Superior temporal gyrus (tissue), 1 donor: ENCODE results near the gene ENAH.
A peak's percentile ranks its signal among the peaks of the same experiment; 100 is the strongest.
"Not testable (repeated sequence)": the region's sequence is repeated elsewhere in the genome, so short reads cannot be mapped to it uniquely, and the experiment has no call there.

Experiments used
- DNase-seq: peaks from one replicate; pipeline ENCODE4 v3.0.0-alpha.2; 2016; ENCODE audit errors: extremely low spot score

The ENAH gene

DNA sequence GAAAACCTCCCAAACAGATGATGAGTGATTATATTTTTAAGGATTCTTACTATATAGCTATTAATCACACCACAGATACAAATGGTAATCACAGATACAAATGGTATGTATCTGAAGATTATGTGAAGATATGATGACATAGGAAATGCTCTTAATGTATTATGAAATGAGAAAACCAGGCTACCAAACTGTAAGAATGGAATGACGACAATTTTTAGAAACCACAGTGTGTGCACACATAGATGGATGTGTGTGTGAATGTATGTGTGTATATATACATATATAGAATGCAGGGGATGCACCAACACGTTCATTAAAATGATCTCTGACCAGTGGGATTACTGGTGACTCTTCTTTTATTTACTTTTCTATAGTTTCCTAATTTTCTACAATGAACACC lies 21.5 kb upstream of the ENAH start:
- DNase-seq: no peak

DNA sequence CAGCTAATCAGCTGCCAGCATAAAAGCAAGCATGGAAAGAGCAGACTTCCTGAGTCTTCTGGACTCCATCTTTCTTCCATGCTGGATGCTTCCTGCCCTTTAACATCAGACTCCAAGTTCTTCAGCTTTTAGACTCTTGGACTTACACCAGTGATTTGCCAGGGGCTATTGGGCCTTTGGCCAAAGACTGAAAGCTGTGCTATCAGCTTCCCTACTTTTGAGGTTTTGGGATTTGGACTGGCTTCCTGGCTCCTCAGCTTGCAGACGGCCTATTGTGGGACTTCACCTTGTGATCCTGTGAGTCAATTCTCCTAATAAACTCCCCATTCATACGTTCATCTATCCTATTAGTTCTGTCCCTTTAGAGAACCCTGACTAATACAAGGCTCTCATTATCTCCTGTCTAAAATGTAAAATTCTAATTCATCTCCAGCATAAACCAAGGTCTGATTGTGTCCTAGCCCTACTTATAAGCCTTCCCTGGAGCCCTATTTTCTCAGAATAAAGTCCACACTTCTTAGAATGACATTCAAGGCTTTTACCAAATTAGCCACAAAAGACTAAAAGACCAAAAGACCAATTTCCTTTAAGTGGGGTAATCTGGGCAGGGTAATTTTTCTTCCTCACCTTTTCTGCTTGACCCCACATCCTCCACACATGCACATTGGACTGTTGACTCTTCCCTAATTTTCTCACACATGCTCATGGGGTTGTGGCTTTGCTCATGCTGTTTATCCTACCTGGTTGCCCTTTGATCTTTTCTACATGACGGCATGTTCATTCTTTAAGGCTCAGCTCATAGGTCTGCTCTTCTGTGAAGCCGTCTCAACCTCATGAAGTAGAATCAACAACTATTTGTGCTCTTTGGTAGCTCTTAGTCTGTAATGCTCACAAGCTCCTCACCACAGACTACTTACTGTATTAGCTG lies 18.1 kb upstream of the ENAH start:
- DNase-seq: no peak

DNA sequence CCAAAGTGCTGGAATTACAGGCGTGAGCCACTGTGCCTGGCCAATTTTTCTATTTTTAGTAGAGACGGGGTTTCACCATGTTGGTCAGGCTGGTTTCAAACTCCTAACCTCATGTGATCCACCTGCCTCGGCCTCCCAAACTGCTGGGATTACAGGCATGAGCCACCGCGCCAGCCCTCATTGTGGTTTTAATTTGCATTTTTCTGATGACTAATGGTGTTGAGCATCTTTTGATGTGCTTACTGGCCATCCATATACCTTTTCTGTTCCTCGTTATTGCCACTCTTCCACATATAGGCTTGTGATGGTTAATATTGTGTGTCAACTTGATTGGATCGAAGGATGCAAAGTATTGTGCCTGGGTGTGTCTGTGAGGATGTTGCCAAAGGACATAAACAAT lies 17.4 kb upstream of the ENAH start:
- DNase-seq: no peak

DNA sequence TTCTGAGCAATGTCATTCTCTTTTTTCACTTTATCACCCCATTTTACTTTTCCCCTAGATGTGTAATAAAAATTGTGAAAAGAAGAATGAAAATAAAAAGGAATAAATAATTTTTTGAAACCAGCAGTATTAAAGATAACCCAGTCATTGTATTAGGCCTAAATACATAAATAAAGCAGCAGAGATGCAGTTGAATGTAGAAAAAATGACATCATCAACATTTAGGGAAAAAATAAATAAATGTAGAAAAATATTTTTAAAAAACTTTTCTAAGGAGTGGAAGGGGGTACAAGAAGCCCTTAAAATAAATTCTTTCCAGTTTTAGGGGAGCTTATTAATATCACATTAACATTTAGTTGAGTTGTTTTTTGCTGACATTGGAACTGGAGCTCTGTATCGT lies 15.3 kb upstream of the ENAH start:
- DNase-seq: no peak

DNA sequence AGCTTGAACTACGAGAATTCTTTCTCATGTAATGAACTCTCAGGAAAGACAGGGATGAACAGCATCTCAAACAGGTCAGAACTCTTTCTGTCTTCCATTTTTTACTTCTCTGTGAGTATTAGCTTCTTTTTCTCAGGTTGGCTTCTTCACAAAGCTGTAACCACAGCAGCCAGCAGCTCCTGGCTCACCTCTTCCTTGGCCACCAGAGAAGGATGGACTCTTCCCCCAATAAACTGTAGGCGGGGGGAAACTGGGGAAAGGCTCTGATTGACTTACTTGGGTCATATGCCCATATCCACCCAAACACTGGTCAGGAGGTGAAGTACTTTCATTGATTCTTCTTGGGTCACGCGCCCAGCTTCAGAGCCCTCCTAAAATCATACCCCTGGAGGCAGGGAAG lies 14.4 kb upstream of the ENAH start:
- DNase-seq: no peak

DNA sequence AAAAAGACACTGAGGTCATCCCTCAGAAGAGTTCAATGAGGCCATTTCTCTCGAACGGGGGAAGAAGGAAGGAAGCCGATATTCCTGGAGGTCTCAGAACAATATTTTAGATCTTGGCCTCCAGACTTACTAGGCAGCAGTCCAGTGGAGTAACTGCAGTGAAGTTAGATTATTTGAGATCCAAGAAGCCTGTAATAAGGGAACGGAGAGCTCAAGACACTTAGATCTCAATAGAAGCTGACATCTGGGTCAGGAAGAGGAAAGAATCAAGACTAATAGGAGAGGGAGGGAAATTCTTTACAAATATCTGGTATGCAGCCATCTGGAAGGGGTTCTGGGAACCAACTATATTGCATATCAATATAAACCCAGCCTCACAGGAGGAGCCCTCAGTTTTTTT lies 13.6 kb upstream of the ENAH start:
- DNase-seq: no peak

DNA sequence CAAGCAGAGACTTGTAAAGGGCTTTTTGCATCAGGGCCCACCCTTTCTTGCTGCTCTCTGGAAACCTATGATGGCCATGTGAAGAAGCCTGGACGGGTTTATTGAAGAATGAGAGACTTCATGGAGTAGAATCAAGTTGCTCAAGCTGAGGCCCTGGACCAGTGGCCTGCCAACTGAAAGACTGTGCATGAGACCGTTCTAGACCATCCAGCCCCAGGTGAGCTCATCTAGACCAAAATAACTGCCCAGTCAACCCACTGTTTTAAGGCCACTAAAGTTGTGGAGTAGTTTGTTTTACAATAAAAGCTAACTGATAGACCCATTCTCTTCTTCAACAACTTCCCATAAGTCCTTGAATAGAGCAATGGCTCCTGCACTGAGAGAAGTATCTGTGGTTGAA lies 11.8 kb upstream of the ENAH start:
- DNase-seq: no peak

DNA sequence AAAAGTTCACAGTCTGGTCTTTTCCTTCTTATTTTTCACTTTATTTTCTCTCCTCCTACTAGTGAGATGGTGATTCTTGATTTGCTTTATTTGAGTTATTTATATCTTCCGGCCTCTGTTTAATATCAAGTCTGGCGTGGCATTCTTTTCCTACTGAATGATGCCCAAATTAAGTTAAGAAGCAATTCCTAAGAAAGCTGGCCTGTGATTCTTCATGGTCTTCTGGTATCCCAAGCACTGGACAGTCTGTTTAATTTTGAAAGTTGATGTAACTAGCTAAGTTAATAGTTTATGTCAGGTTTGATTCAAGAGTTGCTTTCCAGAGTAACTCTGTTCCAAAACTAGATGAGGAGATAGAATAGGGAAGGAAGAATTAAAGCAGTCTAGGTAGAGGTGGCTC lies 9.2 kb upstream of the ENAH start:
- DNase-seq: no peak

DNA sequence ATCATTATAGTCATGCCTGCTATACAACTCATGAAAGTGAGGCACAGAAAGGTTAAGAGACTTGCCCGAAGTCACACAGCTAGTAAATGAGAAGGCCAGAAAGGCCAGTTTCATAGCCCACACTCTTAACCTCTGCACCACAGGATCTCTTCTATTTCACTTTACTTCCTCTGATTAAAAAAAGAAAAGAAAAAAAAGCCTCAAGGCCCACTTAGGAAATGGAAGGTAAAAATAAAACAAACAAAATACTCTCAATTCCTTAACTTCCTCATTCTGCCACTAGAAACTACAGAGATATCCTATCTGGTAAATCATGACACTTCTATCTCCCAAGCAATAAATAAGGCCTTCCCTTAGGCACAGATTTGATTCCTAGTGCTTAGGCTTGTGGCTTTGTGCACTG lies 7.6 kb upstream of the ENAH start:
- no peak for DNase-seq

DNA sequence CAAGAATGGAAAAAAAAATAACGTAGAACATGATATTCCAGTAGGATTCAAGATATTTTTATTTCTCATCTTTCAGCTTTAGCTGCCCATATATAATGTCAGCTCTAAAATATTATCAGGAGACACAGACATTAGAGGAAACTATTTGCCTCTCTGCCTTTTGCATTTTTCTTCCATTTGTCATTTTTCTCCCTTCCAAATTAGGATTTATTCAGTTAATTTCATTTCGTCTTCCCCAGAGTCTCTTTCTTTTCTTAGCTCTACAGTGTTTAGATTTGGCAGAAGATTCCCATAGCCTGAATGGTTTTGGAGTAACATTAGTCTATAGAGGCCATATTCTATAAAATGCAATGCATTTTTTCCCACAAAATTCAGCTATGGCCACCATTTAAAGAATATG lies 5.1 kb upstream of the ENAH start:
- no peak for DNase-seq

DNA sequence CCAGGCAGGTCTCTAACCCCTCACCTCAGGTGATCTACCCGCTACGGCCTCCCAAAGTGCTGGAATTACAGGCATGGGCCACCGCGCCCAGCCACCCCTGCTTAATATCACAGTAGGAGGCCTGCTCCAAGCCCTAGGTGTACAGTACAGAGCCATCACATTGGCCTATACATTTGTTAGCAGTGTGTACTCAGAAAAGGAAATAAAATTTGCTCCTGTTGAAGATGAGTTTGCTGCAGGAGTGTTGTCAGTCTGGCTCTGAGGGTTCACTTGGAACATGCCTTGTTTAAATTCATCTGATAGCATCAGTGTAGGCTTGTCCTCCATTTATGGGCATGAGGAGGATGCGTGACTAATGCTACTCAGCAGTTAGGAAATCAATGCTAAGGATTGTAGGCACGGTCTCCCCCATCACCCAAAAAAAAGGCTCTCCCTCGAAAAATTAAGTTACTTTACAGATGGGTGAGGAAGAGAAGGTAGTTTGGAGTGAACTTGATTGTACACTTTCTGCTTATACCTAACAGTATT lies 4.6 kb upstream of the ENAH start:
- DNase-seq: no peak

DNA sequence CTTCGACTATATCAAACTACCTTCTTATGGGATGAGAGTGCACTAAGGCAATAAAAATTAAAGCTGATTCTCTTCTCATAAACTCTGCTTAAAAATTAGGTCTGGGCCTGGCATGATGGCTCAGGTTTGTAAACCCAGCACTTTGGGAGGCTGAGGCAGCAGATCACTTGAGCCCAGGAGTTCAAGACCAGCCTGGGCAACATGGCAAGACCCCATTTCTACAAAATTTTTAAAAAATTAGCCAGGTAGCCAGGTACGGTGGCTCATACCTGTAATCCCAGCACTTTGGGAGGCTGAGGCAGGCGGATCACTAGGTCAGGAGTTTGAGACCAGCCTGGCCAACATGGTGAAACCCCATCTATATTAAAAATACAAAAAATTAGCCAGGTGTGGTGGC lies 3.3 kb upstream of the ENAH start:
- DNase-seq: not testable (repeated sequence)

DNA sequence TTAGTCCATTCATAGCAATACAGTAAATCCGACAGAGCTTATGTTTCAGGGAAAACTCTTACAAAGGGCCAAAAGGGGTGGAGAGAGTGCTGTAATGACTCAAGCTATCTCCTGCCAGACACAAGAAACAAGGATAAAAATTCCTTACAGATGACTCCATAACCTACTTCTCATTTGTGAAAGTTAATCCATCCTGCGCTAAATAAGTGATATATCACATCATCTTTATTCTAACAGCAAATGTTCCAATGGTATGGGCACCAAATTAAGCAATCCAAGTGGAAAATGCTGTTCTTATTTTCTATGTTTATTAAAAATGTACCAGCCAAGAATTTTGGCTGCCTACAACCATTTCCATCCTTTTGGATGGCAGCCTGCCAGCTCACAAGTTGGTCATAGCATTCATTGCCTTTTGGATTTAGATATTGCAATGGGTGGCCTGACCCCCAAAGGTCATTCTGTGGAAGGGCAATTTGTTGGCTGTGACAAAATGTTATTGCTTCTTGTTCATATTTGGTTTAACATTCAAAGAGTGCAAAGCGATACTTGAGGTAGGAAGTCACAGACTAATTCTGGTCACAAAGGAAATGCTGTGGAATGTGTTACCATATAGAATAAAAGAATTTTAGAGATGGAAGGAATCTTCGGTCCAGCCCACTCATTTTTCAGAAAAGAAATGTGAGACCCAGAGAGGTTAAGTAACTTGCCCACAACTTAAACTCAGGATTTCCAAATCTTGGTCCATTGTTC lies 2.8 kb upstream of the ENAH start:
- DNase-seq: peak; percentile 83

DNA sequence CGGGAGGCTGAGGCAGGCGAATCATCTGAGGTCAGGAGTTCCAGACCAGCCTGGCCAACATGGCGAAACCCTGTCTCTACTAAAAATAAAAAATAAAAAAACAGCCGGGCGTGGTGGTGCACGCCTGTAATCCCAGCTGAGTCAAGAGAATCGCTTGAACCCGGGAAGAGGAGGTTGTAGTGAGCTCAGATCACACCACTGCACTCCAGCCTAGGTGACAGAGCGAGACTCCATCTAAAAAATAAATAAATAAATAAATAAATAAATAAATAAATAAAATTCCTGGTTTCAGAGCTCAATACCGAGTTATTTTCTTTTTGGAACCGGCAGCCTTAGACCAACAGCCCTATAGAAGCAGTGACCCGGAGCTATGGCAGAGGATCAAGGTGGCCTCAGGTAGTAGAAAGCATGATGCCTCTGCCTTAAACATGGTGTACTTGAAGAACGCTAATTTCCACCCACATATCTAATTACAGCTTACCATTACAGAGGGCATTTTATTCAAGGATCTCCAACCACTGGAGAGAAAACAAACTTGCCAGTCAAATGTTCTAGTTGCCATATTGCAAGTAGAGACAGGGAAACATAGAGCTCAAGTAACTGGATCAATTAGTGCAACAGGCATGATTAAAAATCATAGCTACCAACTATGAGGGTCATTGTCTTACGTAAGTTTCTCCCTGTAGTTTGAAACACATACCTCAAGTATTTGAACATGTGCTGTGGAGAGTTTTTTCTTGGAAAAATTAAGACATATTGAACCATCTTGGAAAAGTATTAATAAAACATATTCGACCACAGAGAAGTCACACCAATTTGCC lies 2.0 kb upstream of the ENAH start:
- no peak for DNase-seq

DNA sequence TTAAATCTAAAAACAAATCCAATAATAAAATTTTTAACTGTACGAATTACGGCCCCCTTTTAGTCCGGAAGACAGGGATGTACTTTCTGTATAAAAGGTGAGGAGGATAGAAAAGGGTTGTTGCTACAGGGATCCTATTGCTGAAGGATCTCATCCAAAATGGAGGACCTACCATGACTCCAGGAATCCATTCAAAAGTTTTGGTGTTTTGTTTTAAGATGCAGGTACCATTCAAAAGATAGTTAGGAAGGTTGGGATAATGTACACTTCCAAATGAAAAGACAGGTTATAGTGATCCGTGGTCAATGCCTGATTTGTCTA lies 1.3 kb upstream of the ENAH start:
- peak; percentile 60 for DNase-seq

DNA sequence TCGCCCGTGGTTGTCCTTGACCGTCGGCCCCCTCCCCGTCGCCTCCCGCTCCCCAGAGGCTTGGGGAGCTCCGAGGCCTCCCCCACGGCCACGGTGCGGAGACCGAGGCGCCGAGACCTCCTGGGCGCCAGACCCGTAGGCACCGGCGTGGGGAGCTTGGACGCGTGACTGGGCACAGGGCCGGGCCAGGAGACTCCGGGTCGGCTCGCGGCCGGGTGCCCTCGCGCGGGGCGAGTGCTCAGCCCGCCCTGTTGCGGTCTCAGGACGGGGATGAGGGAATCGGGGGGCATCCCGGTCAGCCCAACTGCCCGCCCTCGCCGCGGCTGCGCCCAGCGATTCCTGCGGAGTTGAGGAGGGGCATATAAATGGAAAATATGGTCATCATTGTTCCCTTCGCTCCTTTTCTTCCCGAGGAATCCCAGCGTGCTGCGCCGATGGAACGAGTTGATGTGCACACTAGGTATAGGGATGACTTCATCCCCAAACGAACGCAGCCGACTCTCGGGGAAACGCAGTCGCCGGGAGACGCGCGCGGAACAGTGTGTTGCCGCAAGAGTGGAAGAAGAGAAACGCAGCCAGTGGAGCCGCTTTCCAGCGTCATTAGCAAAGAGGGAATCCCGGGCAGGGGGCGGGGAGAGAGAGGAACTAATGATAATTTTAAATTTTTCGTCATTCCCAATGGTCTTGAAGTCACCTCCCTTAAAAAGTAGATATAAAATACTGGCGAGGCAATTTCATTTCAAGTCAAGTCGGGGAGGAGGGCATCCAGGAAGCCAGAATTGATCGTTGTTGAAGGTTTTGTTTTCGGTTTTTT lies 747 bp upstream of the ENAH start:
- DNase-seq: peak; percentile 80

DNA sequence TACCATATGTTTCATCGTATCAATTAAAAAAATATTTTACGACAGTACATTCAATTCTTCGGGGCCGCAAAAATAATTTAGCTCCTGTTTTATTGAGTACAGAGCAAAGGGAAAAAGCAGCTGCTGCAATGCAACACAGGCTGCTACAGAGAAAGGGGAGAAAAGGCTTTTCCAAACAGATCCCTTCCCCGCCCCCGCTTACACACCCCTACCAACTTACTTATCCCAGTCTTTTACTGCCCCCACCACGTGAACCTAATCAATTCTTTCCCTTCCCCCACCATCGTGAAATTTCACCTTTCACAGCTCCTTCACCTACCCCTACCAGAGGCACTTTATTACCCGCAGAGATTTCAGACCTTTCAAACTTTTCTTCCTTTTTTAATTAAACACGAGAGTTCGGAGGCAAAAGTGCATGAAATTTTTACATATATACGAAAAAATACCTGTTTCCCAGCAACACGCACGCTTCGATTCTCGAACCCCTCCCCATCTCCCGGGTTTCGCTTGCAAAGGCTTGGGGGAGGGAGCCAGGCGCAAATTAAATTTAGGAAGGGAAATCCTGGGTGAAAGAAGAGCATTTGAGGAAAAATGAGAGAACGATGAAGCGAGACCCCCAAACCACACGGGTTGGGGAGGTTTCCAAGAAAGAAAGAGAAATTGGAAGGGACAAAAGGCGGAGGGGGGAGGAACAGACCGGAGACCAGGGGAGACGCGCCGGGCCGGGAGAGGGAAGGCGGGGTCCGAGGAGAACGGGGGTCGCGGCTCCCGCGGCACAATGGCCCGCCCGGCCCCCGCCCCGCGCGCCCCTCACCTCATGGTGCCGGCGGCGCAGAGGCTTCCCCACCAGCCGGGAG lies 823 bp downstream of the ENAH start:
- peak; percentile 55 for DNase-seq

DNA sequence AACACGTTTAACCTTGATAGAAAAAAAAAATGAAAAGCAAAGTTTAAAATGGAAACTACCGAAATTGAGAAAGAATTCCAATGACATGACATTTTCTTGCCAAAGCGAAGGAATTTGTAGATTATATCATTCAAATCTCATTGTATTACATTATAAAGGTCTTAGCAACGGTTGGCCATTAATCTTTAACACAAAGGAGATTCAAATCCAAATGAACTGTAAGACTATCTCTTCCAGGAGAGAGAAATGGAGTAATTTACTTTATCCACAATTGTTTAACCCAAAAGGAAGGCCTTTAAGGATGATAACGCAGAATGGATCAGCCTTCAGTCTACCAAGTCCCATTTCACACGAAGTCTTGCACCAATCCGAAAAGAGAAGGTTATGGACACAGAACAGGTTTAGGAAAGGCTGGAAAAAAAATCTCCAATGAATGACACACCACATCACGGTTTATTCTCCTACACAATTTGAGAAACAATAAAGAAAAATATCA lies 1.5 kb downstream of the ENAH start:
- peak; percentile 72 for DNase-seq

DNA sequence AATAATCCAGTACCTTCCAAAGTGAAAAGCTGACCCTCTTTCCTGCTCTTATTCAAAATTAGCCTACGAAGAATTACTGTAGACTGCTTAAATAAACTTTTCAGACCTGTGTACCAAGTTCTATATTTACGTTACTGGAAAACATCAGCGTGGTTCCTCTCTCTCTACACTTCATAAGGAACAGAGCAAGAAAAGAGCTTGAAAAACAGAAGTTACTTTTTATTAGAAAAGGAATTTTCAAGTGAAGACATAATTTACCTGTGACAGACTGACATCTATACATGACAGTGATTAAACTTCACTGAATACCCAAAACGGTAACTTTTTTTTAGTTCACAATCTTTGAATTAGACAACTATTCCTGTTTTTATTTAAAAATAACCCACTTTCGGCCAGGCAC lies 2.7 kb downstream of the ENAH start:
- no peak for DNase-seq

DNA sequence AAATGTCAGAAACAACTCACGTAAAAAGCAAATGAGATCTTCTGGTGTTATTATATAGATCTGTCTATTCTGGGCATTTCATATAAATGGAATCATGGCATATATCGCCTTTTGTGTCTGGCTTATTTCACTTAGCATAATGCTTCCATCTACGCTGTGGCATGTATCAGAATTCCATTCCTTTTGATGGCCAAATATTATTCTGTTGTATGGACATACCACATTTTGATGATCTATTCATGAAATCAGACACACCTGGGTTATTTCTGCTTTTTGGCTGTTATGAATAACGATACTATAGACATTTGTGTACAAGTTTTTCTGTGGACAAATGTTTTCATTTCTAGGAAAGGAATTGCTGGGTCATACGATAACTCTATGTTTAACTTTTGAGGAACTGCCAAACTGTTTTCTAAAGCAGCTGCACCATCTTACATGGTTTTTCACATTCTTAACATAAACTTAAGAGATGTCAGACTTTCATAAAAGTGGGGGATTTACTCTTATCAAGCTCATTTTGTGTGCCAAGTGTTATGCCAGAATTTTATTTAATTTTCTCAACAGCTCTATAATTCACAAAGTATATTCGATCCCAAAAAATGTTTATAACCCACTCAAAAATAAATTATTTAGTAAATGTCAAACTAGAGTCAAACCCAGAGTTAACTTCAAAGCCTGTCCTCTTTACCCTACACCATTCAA lies 7.6 kb downstream of the ENAH start:
- no peak for DNase-seq
